HL-60 (cell line): ENCODE data around the gene WDR11.

Source experiments
- DNase-seq, 2 experiments: peaks; one replicate each; pipeline ENCODE4 v3.0.0-alpha.2; 2010 to 2020; ENCODE audit warnings: low read depth in 1 of 2, low spot score in 1 of 2
- H3K27ac ChIP-seq: fragments of 250-450 bp; sonication (Bioruptor Pico); replicated peaks from 2 replicates; pipeline ENCODE4 v1.5.1; 2020; ENCODE audit warnings: mild to moderate bottlenecking, moderate library complexity
- H3K27me3 ChIP-seq: fragments of 250-450 bp; sonication (Bioruptor Pico); 2 replicates; pipeline ENCODE4 v1.5.1; 2021; ENCODE audit warnings: mild to moderate bottlenecking, moderate library complexity; ENCODE audit not compliant: insufficient read depth, poor library complexity, severe bottlenecking
- H3K4me3 ChIP-seq: replicated peaks from 2 replicates; pipeline ENCODE4 v1.5.1; 2011; ENCODE audit warnings: mild to moderate bottlenecking, control low read depth, low read length; ENCODE audit not compliant: insufficient read depth
- CTCF ChIP-seq: IDR thresholded peaks from one replicate; pipeline ENCODE4 v1.5.1; 2011; ENCODE audit warnings: low read length, control low read depth, inconsistent platforms; ENCODE audit not compliant: insufficient read depth
- GABPA ChIP-seq: IDR thresholded peaks from 2 replicates; pipeline ENCODE4 v1.6.1; 2012; ENCODE audit warnings: low read depth
- POLR2AphosphoS5 ChIP-seq: IDR thresholded peaks from 2 replicates; pipeline ENCODE4 v1.6.1; 2012; ENCODE audit warnings: low read depth
- REST ChIP-seq: IDR thresholded peaks from 2 replicates; pipeline ENCODE4 v1.6.1; 2012; ENCODE audit warnings: low read depth; ENCODE audit not compliant: insufficient replicate concordance
- SPI1 ChIP-seq: IDR thresholded peaks from 2 replicates; pipeline ENCODE4 v1.6.1; 2012; ENCODE audit warnings: low read depth, mild to moderate bottlenecking, borderline replicate concordance

WDR11 gene

GRCh38 chr10:120828763-120829319, 22.3 kb upstream of the WDR11 start:
- TF ChIP-seq SPI1 (no peak), REST (no peak), GABPA (no peak), POLR2AphosphoS5 (no peak), CTCF (no peak)
- Histone ChIP-seq H3K27ac (no peak overlapping the region), H3K27me3 (no peaks in the 10 kb centered on the region), H3K4me3 (no peak overlapping the region)
- no peak for DNase-seq

GRCh38 chr10:120832106-120832505, 19.1 kb upstream of the WDR11 start:
- H3K27me3 ChIP-seq, result no peaks in the 10 kb centered on the region
- TF ChIP-seq REST (no peak), GABPA (no peak), CTCF (no peak), SPI1 (no peak), POLR2AphosphoS5 (no peak)
- H3K4me3 ChIP-seq, result no peak overlapping the region
- no peak for DNase-seq
- no peak overlapping the region for H3K27ac ChIP-seq

GRCh38 chr10:120833222-120833928, 17.8 kb upstream of the WDR11 start:
- no peak for TF ChIP-seq REST
- TF ChIP-seq SPI1, result no peak
- TF ChIP-seq POLR2AphosphoS5, result no peak
- no peak for TF ChIP-seq GABPA
- TF ChIP-seq CTCF, result no peak
- Histone ChIP-seq H3K4me3 (no peak overlapping the region), H3K27ac (no peak overlapping the region), H3K27me3 (no peaks in the 10 kb centered on the region)
- no peak for DNase-seq
